ENCODE data around the gene DSCAM.

Gene DSCAM

DNA sequence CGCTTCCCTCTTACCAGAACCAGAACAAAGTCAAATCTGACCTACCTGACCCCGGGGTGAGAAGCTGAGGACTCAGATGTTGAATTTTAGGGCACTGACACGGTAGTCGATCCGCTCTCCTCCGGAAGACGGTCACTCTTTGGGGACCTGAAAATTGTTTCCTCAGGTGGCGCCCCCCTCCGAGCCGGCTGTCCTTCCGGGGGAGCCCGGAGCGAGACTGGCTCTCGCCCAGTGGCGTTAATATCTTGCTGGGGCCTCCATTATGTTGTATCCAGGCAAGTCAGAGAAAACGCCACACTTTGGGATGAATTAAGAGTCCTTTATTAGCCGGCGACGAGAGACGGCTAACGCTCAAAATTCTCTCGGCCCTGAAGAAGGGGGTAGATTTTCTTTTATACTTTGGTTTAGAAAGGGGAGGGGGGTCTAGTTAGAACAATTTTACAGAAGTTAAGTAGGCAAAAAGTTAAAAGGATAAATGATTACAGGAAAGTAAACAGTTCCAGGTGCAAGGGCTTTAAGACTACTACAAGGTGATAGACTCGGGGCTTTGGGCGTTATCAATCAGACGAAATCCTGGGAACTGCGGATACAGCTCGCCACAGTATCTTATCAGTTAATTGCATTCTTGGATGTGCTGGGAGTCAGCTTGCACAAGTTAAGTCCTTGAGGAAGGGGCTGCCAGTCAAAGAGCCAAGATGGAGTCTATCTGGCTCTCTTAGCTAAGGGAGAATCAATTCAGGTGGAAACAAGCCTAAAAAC is 269.5 kb downstream of the DSCAM start:
- TF ChIP-seq CTCF (IDR thresholded peaks at IDR 0.05; ENCODE audit: extremely low read depth, insufficient read depth, missing control alignments), result no peak
- in situ Hi-C loops (cut with MboI; ENCODE audit: low pct_unique_long_range_greater_than_20kb, low sequenced_read_pairs, unreplicated experiment), result no loop called here
- DNase-seq (ENCODE audit: low spot score), result no peak

GRCh38 chr21:40575976-40576375 is 271.0 kb downstream of the DSCAM start:
- in situ Hi-C loops (cut with MboI; ENCODE audit: low pct_unique_long_range_greater_than_20kb, low sequenced_read_pairs, unreplicated experiment), result no loop called here
- DNase-seq (ENCODE audit: low spot score), result no peak

DNA sequence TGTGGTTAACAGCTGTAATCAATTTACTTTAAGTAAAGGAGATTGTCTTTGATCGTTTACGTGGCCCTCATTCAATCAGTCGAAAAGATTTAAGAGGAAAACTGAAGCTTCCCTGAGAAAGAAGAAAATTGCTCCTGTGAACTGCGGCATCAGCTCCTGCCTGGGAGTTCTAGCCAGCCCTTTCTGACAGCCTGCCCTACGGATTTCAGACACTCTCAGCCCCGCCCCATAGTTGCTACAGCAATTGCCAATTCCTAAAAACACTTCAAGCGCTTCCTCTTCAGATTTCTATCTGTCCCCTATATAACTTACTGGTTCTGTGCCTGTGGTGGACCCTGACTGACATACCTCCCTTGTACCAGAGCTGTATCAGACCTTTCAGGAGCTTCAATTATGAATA is 277.6 kb downstream of the DSCAM start:
- no peak for DNase-seq (ENCODE audit: low spot score)
- no peak for TF ChIP-seq CTCF (IDR thresholded peaks at IDR 0.05; ENCODE audit: extremely low read depth, insufficient read depth, missing control alignments)
- in situ Hi-C loops (cut with MboI; ENCODE audit: low pct_unique_long_range_greater_than_20kb, low sequenced_read_pairs, unreplicated experiment), result no loop called here

More at GRCh38 chr21:40575976-40576375, 271.0 kb downstream of the DSCAM start:
- TF ChIP-seq CTCF (IDR thresholded peaks at IDR 0.05; ENCODE audit: extremely low read depth, insufficient read depth, missing control alignments), result no peak

- TF ChIP-seq CTCF (IDR thresholded peaks at IDR 0.05; ENCODE audit: extremely low read depth, insufficient read depth, missing control alignments), result no peak
- no peak for DNase-seq (ENCODE audit: low spot score)
- in situ Hi-C loops (cut with MboI; ENCODE audit: low pct_unique_long_range_greater_than_20kb, low sequenced_read_pairs, unreplicated experiment), result no loop called here
Observed at GRCh38 chr21:40568807-40569206, 278.2 kb downstream of the DSCAM start.

DNA sequence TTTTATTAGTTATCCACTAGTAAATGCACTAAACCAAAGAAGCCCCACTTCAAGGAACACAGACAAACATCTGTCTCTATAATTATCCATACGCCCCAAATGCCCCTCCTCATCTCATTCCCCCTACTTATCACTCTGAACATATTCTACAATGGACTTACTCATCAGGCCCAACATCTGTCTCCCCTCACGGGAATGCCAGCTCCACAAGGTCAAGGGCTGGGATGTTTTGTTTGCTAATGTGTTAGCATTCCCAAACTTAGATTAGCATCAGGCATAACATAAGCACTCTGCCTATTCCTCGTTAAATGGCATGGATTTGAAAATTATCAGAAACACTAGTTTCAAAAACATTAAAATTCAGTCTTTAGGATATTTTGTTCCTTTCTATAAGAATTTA is 279.5 kb downstream of the DSCAM start:
- no peak for TF ChIP-seq CTCF (IDR thresholded peaks at IDR 0.05; ENCODE audit: extremely low read depth, insufficient read depth, missing control alignments)
- in situ Hi-C loops (cut with MboI; ENCODE audit: low pct_unique_long_range_greater_than_20kb, low sequenced_read_pairs, unreplicated experiment), result no loop called here
- DNase-seq (ENCODE audit: low spot score), result no peak

DNA sequence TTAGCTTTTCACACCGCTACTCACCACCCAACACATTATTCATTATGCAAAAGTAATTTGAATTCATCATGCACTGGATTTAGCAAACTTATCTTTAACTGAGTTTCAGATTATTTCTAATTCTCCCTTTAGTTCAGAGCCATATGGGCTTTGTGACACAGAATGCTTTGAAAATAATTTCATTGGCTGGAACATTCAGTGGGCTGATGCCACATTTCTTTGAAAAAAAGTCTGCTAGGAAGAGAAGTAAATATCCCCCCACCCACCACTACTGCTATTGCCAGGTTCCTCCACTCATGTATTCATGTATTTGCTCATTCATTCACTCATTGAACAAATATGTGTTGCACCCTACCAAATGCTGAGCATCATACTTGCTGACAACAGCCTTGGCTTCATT is 280.5 kb downstream of the DSCAM start:
- TF ChIP-seq CTCF (IDR thresholded peaks at IDR 0.05; ENCODE audit: extremely low read depth, insufficient read depth, missing control alignments), result no peak
- in situ Hi-C loops (cut with MboI; ENCODE audit: low pct_unique_long_range_greater_than_20kb, low sequenced_read_pairs, unreplicated experiment), result no loop called here
- no peak for DNase-seq (ENCODE audit: low spot score)

Measured in GM13977 (cell line).